DND-41 (cell line): ENCODE measurements around the gene ZNF536.

Experiments used
- EZH2 ChIP-seq: IDR thresholded peaks from 3 replicates; pipeline ENCODE4 v1.6.1; 2012; ENCODE audit warnings: borderline replicate concordance, low read depth, mild to moderate bottlenecking, moderate library complexity, low read length, inconsistent platforms; ENCODE audit not compliant: severe bottlenecking
- TF ChIP-seq, protein P1 (sequence below): IDR thresholded peaks from 2 replicates; pipeline ENCODE4 v1.5.1; 2012; ENCODE audit warnings: borderline replicate concordance, low read length, moderate library complexity, mild to moderate bottlenecking; ENCODE audit not compliant: poor library complexity, severe bottlenecking; ENCODE audit errors: extremely low read depth

DNA sequence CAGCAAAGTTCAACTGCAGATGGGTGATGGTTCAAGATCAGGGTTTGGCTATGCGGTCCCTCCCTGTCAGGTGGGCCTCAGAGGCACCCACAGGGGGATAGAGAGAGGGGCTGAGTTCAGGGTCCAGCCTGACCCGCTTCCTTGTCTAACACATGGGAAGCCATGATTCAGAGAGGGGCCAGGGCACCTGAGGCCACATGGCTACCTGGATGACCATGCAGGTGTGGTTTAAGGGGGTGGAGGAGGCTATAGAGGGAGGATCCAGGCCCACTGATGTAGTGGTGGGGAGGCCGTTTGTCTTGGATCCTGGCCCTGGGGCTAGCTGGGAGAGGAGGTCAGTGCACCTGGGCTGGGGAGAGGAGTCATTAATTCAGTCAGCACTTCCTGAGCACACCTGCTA lies 56.7 kb downstream of the ZNF536 start:
- TF ChIP-seq, protein P1, sequence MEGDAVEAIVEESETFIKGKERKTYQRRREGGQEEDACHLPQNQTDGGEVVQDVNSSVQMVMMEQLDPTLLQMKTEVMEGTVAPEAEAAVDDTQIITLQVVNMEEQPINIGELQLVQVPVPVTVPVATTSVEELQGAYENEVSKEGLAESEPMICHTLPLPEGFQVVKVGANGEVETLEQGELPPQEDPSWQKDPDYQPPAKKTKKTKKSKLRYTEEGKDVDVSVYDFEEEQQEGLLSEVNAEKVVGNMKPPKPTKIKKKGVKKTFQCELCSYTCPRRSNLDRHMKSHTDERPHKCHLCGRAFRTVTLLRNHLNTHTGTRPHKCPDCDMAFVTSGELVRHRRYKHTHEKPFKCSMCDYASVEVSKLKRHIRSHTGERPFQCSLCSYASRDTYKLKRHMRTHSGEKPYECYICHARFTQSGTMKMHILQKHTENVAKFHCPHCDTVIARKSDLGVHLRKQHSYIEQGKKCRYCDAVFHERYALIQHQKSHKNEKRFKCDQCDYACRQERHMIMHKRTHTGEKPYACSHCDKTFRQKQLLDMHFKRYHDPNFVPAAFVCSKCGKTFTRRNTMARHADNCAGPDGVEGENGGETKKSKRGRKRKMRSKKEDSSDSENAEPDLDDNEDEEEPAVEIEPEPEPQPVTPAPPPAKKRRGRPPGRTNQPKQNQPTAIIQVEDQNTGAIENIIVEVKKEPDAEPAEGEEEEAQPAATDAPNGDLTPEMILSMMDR = no peak
- no peak for TF ChIP-seq EZH2
